Mesenteric fat pad (tissue), 1 donor: ENCODE results near the gene ADAMTSL5. TPM values are rescaled to one million over a fixed set of nuclear protein-coding genes. Genes with fewer than 3 reads are reported as not detected.
"Not testable (repeated sequence)": the region's sequence is repeated elsewhere in the genome, so short reads cannot be mapped to it uniquely, and the experiment has no call there.

ENCODE experiments used
- DNase-seq: peaks from one replicate; pipeline ENCODE4 v3.0.0-alpha.2; 2020; ENCODE audit warnings: low spot score
- total RNA-seq: library from RNA; stranded (reverse); fragmentation: NEBNext Ultra II Directional; extraction: Animal tissue kit (Norgen Biotek cat#: 25700); gene quantifications from one replicate; pipeline ENCODE4 v1.2.1, GENCODE V29; 2021
- donor health status: DM: yes; HTN: yes; CAD: no.

The ADAMTSL5 gene
- total RNA-seq, 1 donor from 2014 or later: 1.8 TPM

DNA sequence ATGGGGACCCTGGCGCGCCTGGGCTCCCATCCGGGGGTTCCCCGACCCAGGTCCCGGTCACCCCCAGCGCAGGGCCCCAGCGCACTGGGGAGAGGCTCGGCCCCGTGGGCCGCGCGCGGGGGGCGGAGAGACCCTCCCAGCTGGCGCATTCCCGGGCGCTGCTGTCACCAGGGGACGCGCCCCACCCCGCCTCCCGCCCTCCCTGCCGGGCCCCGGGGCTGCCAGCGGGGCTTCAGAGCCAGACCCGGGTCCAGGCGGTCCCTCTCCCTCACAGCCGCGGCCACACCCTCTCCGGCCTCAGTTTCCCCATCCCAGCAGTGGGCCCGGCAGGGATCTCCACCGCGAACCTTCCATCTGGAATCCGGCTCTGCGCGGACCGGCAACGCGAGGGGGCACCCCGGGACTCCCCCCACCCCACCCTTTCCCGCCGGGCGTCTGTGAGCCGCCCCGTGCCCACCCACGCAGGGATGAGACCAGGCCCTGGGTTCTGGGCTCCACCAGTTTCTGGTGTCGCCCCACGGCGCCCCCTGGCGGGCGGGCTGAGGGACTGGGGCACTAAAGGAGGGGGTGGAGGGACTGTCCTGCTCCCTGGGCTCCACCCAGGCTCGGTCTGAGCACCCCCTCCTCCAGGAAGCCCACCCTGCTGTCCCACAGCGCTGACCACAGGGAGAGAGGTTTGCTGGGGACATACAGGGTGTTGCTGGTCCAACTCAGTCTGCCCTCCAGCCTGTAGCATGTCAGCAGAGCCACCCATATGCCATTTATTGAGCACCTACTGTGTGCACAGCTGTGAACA is 878 bp upstream of the ADAMTSL5 start:
- DNase-seq: no peak

DNA sequence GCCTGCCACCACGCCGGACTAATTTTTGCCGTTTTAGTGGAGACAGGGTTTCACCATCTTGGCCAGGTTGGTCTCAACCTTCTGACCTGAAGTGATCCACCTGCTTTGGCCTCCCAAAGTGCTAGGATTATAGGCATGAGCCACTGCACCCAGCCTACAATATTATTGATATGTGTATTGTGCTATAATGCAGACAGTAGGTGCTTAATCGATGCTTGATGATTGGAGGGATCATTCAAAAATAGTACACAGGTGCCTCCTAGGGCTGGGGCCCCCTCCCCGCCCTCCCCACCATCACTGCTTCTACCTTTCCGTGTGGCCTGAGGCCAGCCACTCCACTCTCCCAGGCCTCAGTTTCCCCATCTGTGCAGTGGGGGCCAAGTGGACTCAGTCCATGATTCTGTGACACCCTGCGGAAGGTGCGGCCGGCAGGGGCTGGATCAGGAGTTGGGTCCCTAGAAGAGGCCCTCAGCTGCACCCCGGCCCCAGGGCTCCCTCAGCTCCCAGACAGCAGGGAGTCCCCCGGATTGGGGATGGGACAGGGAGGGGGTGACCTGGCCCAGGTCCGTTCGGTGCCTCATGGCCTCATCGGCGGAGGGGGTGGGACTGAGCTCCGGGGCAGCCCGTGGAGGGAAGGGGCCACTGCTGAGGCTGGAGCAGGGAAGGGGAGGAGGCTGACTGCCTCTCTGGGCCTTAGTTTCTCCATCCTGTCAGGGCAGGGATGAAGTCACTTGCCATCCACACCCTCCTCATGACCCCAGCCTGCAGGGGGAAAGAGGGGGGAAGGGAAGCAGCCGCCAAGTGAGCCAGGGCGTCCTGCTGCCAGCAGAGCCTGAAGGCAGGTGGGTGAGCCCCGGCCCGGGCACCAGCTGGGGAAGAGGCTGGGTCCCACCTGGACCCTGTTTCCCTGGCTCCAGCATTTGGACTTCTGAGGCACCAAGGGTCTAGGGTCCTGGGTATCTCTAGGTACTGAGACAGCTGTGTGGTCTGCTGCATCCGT is 1.2 kb downstream of the ADAMTSL5 start:
- no peak for DNase-seq

DNA sequence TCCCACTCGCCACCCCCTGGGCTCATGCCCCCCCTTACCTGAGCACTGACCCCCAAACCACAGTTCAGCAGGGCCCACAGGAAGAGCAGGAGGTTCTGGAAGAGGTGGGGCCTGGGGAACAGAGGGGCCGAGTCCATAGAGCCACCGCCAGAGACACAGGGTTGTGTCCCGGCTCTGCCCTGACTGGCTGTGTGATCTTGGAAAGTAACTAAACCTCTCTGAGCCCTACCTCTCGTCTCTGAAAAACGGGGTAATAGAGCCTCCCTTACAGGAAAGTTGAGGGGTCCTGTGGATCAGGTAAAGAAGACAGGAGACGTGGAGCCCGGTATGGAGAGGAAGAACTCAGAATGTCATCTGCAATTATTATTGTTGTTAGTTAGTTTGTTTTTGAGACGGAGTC is 2.0 kb downstream of the ADAMTSL5 start:
- DNase-seq: no peak

DNA sequence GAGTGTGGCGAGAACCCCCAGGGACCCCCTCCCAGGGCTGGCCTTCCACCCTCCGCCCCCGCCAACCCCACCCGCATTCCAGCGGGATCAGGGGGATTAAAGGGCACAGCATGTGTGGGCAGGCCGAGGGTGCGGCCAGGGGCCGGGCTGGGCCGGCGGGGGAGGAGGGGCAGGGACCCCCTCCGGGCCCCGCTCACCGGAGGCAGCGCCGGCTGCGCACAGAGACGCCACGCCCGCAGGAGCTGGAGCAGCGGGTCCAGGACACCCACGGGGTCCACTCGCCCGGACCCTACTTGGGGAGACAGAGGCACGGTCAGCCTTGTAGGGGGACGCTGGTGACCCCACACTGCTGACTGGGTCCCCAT is 2.4 kb downstream of the ADAMTSL5 start:
- no peak for DNase-seq

DNA sequence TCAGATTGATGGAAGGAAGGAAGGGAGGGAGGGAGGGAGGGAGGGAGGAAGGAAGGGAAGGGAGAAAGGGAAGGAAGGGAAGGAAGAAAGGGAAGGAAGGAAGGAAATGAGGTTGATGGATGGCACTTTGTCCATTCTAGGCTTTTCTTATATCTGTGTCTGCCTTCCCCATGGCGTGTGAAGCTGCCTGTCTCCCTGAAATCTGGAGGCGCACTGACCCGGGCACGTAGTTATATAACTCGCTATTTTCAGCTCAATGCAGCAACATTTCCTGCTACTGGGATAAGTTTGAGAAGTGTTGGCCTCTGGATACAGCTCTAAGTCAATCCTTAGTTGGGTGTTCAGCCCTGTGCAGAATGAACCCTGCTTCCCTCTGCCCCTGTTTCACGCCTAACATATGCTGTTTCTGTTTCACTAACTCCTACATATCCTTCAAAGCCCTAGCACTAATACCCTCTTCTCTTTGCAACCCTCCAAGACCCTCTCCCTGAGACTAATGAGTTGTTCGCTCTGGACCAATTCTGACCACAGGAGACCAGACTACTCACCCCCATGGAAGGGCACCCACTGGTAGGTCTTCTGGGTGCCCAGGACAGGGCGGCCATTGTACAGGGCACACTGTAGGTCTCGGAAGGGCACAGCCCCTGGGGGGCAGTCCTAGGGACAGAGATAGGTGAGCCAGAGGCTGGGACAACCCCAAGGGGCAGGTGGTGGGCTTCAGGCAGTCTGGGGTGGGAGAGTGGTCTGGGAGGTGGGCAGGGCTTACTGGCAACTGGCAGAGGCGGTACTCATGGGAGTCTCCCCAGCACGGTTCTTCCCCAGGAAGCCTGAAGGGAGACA is 3.0 kb downstream of the ADAMTSL5 start:
- no peak for DNase-seq

DNA sequence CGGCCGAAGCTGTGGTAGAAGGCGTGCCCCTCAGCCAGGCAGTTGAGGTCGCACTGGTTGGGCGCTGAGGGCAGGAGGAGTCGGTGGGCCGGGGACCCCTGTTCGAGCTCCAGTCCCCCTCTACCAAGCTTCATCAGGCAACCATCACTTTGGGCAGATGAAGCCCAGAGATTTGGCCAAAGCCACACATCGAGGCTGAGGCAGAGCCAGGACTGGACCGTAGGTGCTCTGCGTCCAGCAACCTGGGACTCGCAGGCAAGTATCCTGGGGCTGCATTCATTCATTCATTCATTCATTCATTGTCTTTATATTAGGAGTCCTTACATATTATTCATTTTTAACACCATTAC is 4.3 kb downstream of the ADAMTSL5 start:
- no peak for DNase-seq

DNA sequence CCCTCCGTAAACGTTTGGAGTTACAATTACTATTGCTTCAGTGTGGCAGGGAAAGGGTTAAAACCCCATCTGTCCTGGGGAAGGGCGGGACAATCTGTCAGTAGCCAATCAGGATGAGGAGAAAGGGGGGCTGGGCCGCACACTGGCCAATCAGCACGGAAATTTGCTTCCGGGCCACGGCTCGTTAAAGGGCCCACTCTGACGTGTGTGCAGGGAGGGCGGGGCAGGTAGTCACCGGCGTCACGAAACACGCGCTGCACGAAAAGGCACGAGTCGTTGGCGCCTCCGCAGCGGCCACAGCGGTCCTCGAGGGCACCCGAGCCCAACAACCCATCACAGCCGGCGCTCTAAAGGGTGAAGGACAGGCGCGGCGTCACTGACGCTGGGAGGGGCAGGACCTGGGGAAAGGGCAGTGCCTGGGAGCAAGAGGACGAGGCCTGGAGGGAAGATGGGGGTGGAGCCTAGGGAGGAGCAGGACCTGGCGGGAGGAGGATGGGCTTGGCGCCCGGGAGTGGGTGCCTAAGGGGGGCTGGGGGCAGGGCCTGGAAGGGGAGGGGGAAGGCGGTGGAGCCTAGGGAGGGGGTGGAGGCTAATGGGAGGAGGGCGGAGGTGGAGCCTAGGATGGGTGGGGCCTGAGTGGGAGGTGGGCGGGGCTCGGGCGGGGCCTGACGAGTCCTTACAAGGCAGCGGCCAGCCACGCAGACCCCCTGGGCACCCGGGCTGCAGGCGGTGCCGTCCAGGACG is 4.9 kb downstream of the ADAMTSL5 start:
- DNase-seq: no peak

DNA sequence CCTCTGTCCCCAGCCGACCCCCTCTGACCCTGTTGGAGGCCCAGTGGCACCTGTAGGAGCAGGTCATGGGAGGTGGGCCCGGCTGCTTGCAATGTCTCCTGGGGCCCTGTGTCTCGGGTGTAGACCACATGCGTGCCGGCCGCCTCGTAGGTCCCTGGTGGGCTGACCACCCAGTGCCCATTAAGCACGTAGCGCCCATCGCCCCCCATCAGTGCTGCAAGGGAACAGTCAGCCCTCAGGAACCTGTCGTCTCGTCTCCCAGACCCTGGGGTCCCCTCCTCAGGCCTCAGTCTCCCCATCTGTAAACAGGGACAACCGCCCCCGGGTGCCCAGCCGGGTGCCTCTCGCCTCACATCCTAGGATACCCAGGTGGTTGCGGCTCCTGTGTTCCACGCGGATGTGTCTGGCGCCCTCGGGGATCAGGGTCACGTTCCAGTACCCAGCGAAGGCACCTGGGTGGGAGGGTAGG is 5.6 kb downstream of the ADAMTSL5 start:
- DNase-seq: no peak

DNA sequence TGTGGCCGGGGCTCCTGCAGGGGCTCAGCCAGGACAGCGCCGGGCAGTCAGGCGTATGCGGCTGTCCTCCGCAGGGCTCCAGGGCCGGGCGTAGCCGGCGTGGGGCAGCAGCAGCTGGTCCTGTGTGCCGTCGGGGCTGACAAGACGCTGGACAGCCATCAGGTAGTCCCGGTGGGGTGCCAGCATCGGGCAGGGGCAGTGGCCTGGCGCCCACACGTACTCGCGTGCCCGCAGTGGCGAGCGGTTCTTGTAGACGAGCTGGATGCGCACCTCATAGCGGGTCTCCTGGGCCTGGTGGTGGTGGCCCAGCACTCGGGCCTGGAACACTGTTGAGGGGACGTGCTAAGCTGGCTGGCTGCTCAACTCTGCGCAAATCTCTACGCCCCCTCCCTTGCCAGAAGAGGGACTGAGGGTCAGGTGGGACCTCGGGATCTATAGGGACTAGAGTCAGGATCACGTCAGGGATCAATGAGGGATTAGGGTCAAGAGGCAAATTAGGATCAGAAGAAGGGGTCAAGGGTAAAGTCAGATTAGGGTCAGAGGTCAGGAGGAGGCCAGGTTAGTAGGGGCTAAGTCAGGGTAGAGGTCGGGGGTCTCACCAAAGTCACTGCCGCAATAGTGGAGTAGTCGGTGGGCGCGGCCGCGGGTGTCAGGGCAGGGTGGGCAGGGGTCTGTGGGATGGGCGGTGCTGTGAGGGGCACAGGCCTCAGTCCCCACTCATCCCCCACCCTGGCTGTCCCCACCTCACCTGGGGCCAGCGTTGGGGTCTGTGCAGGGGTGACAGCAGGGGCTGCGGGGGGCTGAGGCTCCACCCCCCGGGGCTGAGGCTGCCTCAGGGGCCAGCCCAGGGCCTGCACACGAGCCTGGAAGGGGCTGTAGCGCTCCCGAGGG is 6.6 kb downstream of the ADAMTSL5 start:
- DNase-seq: no peak

DNA sequence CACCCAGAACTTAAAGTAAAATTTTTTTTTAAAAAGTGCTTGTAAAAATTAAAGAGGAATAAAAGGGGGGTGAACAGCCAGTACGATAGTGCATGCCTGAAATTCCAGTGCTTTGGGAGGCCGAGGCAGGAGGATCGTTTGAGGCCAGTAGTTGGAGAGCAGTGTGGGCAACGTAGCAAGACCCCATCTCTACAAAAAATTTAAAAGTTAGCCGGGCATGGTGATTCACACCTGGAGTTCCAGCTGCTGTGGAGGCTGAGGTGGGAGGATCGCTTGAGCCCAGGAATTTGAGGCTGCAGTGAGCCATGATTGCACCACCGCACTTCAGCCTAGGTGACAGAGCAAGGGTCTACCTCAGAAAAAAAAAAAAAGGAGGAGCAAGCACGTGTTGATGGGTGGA is 7.8 kb downstream of the ADAMTSL5 start:
- DNase-seq: no peak

DNA sequence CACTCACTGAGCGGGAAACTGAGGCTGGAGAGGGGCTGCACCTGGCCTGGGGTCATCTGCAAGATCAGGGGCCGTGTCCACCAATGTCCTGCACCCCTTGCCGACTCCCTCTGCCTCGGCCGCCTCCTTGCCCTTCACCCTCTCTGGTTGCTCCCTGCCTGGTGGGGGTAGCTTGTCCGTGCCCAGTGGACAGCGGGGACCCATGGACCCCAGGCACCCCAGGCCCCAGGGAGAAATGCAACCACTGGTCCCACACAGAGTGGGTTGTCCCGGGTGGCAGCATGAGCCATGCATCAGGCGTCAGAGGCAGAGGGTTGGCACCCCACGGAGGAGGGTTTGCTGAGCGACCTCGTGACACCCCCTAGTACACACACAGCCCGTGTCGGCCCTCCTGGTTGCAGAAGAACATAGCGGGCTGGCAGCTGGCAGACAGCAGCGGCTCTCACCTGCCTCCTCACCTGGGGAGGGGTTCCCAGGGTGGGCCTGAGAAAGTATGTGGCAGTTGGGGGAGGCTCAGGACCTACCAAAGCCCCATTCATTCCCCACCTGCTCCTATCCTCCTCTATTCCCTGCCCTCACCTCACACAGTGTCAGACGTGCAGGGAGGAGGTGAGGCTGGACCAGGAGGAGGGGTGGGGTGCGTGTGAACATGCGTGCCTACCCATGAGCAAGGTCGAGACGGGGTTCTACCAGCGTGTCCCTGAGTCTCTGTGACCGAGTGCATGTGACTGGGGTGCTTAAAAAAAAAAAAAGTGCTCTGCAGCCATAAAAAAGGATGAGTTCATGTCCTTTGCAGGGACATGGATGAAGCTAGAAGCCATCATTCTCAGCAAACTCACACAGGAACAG is 8.7 kb downstream of the ADAMTSL5 start:
- DNase-seq: no peak

DNA sequence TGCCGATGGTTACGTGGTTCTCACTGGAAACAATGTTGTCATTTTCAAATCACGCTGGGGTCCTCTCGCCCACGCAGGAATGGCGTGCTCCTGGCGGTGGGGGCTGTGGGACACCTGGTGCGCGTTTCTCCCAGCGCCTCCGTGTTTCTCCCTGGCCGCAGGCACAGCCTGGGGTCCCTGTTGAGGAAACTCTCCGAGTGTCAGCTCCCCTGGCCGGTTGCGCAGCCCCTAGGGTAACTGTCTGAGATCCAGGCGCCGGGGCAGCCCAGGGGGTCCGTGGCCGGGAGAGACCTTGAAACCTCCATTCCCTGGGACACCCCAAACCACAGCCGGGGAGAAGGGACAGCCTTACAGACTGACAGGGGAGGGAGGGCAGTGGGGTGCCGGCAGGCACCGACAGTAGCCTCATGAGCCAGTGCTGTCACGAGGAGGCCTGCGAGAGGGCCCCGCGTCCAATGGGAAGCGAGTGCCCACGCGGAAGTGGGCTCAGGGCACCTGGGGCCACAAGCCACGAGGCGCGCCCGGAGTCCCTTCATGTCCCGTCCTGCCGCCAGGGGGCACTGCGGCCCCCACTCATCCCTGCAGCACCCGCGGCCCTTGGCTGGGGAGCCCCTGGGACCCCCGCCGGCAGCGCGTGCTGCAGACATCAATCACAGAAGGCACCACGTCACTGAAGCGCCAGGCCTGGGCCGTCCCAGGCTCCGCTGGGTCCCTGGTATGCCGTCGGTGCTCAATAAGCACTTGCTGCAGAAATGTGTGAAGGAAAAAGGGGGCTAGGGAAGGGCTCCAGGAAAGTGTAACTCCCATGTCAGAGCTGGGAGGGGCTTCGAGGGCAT is 9.5 kb downstream of the ADAMTSL5 start:
- no peak for DNase-seq

DNA sequence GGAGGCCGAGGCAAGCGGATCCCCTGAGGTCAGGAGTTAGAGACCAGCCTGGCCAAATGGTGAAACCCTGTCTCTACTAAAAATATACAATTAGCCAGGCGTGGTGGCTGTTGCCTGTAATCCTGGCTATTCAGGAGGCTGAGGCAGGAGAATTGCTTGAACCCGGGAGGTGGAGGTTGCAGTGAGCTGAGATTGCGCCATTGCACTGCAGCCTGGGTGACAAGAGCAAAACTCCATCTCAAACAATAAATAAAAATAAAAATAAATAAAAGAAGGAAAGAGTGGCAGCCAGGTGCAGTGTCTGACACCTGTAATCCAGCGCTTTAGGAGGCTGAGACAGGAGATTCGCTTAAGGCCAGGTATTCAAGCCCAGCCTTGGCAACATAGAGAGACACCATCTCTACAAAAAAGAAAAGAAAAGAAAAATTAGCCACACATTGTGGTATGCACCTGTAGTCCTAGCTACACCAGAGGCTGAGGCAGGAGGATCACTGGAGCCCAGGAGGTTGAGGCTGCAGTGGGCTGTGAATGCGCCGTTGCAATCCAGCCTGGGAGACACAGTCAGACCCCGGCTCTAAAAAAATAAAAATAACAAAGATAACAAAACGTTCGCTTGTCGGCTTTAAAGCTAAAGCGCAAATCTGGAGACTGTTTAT is 10.3 kb downstream of the ADAMTSL5 start:
- DNase-seq: no peak

DNA sequence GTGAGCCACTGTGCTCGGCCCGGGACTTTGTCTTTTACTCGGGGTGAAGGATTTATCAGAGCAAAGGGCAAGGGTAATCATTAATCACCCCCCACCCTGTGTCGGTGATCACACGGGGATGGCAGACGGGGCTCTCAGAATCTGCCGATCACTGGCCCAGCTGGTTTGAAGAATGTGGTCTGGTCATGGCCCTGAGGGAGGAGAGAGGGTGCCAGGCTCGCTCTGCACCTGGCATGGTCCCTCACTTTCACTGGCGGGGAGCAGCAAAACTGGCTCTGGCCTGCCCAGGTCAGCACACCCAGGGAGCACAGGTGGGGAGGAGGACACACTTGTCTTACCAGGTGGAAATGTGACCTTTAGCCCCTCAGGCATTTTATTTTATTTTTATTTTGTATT is 11.6 kb downstream of the ADAMTSL5 start:
- no peak for DNase-seq

DNA sequence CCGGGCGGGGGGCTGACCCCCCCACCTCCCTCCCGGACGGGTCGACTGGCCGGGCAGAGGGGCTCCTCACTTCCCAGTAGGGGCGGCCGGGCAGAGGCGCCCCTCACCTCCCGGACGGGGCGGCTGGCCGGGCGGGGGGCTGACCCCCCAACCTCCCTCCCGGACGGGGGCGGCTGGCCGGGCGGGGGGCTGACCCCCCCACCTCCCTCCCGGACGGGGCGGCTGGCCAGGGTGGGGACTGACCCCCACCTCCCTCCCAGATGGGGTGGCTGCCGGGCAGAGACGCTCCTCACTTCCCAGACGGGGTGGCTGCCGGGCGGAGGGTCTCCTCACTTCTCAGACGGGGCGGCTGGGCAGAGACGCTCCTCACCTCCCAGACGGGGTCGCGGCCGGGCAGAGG is 13.6 kb downstream of the ADAMTSL5 start:
- DNase-seq: not testable (repeated sequence)

DNA sequence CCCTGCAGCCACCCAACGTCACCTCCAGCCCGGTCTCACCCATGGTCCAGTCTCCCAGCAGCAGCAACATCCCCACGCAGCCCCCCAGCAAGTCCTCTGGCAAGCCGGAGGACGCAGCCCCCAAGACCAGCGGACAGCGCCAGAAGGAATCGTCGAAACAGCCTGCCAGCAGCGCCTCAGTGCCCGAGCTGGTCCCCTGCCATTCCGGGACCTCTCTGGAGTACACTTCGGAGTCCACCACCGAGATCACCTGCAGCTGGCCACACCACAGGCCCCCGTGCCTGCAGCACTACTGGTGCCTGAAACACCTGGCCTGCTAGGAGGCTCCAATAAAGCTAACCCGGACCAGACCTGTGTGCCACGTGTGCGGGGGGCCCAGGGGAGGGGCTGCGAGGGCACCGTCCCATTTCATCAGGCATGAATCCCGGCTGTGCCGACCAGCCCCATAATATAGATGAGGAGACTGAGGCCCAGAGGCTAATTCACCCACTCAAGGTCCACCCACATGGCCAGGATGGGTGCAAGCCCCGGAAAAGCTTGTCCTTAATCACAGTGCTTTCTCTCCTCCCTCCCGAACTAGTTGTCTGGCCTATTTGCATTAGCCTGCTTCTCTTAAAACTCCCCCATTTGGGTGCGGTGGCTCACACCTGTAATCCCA is 15.1 kb downstream of the ADAMTSL5 start:
- DNase-seq: no peak
